DND-41 (cell line): ENCODE results near the gene RAMP2.

Source experiments
- ATAC-seq: fragments of 200-7000 bp; cut with Tn5 transposase; 3 replicates; pipeline ENCODE4 v1.9.1; 2021; ENCODE audit warnings: low read depth; ENCODE audit not compliant: insufficient read depth
- DNase-seq: peaks from one replicate; pipeline ENCODE4 v3.0.0-alpha.2; 2020
- H2AFZ ChIP-seq: 2 replicates; pipeline ENCODE4 v1.6.0; 2012; ENCODE audit warnings: low read depth, low read length
- H3K27ac ChIP-seq: 2 replicates; pipeline ENCODE4 v1.5.1; 2012; ENCODE audit warnings: low read length, inconsistent platforms
- H3K27me3 ChIP-seq: fragments of 200-600 bp; sonication (generic); 2 replicates; pipeline ENCODE4 v1.6.0; 2012; ENCODE audit warnings: low read length, mild to moderate bottlenecking, inconsistent platforms; ENCODE audit not compliant: insufficient read depth, poor library complexity
- H3K36me3 ChIP-seq: 2 replicates; pipeline ENCODE4 v1.5.1; 2012; ENCODE audit warnings: low read length, inconsistent platforms; ENCODE audit not compliant: insufficient read depth
- H3K4me1 ChIP-seq: 2 replicates; pipeline ENCODE4 v1.5.1; 2012; ENCODE audit warnings: mild to moderate bottlenecking, low read length; ENCODE audit not compliant: insufficient read depth
- H3K4me2 ChIP-seq: 2 replicates; pipeline ENCODE4 v1.6.0; 2012; ENCODE audit warnings: mild to moderate bottlenecking, moderate library complexity, low read length, inconsistent platforms; ENCODE audit not compliant: insufficient read depth
- H3K4me3 ChIP-seq, 2 experiments: fragments of 200-600 bp in 1 of 2; shearing (Covaris generic) in 1 of 2; 2 replicates each; pipeline ENCODE4 v1.5.1; 2012 to 2016; ENCODE audit warnings: inconsistent platforms in 2 of 2, low read length in 2 of 2, mild to moderate bottlenecking in 2 of 2, low read depth in 1 of 2, moderate library complexity in 1 of 2
- H3K79me2 ChIP-seq: 2 replicates; pipeline ENCODE4 v1.6.0; 2012; ENCODE audit warnings: low read length, inconsistent platforms; ENCODE audit not compliant: insufficient read depth
- H3K9ac ChIP-seq: 2 replicates; pipeline ENCODE4 v1.6.0; 2012; ENCODE audit warnings: low read depth, mild to moderate bottlenecking, inconsistent platforms, low read length, moderate library complexity
- H3K9me3 ChIP-seq: 2 replicates; pipeline ENCODE4 v1.5.1; 2012; ENCODE audit warnings: low read length, moderate library complexity, mild to moderate bottlenecking, inconsistent platforms; ENCODE audit not compliant: insufficient read depth, severe bottlenecking
- H4K20me1 ChIP-seq: 2 replicates; pipeline ENCODE4 v1.6.0; 2012; ENCODE audit warnings: low read length; ENCODE audit not compliant: insufficient read depth
- EZH2 ChIP-seq: IDR thresholded peaks from 3 replicates; pipeline ENCODE4 v1.6.1; 2012; ENCODE audit warnings: borderline replicate concordance, low read depth, mild to moderate bottlenecking, moderate library complexity, low read length, inconsistent platforms; ENCODE audit not compliant: severe bottlenecking
- TF ChIP-seq, protein P1 (sequence below): IDR thresholded peaks from 2 replicates; pipeline ENCODE4 v1.5.1; 2012; ENCODE audit warnings: borderline replicate concordance, low read length, moderate library complexity, mild to moderate bottlenecking; ENCODE audit not compliant: poor library complexity, severe bottlenecking; ENCODE audit errors: extremely low read depth

Gene RAMP2

DNA sequence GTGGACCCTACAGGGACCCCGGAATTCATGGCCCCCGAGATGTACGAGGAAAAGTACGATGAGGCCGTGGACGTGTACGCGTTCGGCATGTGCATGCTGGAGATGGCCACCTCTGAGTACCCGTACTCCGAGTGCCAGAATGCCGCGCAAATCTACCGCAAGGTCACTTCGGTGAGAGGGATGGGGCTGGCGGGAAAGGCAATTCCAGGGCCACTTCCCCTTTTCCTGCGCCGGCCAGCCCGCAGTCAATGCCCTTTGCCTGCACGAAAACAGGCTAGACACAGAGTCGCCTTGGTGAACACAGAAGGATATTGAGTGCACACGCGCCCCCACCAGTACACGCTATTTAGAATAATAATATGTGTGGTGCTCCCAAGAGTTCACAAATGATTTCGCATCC, 23.4 kb downstream of the RAMP2 start:
- H2AFZ ChIP-seq: no peak overlapping the region
- no peak overlapping the region for H3K27ac ChIP-seq
- H3K4me3 ChIP-seq: no peak overlapping the region
- DNase-seq: no peak
- H3K79me2 ChIP-seq: no peaks in the 10 kb centered on the region
- no peaks in the 10 kb centered on the region for H3K9me3 ChIP-seq
- no peaks in the 10 kb centered on the region for H3K4me1 ChIP-seq
- no peak overlapping the region for H3K4me2 ChIP-seq
- H4K20me1 ChIP-seq: no peaks in the 10 kb centered on the region
- no peak overlapping the region for H3K9ac ChIP-seq
- TF ChIP-seq, protein P1, sequence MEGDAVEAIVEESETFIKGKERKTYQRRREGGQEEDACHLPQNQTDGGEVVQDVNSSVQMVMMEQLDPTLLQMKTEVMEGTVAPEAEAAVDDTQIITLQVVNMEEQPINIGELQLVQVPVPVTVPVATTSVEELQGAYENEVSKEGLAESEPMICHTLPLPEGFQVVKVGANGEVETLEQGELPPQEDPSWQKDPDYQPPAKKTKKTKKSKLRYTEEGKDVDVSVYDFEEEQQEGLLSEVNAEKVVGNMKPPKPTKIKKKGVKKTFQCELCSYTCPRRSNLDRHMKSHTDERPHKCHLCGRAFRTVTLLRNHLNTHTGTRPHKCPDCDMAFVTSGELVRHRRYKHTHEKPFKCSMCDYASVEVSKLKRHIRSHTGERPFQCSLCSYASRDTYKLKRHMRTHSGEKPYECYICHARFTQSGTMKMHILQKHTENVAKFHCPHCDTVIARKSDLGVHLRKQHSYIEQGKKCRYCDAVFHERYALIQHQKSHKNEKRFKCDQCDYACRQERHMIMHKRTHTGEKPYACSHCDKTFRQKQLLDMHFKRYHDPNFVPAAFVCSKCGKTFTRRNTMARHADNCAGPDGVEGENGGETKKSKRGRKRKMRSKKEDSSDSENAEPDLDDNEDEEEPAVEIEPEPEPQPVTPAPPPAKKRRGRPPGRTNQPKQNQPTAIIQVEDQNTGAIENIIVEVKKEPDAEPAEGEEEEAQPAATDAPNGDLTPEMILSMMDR: no peak
- TF ChIP-seq EZH2: no peak
- peaks cover 12% of the 10 kb centered on the region for H3K36me3 ChIP-seq
- H3K27me3 ChIP-seq: no peaks in the 10 kb centered on the region
- no peak for ATAC-seq

DNA sequence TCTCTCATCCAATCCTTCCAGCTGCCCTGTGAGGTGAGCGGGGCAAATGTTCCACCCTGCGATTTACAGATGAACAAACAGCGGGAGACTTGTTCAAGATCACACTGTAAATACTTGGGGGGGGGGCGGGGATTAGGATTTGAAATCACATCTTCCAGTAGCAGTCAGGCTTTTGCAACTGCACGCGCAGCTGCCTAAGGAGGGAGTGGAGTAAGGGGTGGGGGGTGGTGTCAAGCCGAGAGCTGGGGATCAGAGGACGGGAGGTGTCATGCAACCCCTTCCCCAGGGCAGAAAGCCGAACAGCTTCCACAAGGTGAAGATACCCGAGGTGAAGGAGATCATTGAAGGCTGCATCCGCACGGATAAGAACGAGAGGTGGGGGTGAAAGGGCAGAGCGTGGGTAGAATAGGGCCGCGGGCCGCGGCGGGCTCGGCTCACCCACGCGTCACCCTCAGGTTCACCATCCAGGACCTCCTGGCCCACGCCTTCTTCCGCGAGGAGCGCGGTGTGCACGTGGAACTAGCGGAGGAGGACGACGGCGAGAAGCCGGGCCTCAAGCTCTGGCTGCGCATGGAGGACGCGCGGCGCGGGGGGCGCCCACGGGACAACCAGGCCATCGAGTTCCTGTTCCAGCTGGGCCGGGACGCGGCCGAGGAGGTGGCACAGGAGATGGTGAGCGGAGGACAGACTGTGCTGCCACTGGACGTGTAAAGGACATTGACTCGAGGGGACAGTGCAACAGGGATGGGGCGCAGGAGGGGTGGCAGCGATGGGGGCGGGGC, 24.0 kb downstream of the RAMP2 start:
- H3K27ac ChIP-seq: no peak overlapping the region
- no peak overlapping the region for H3K4me3 ChIP-seq

DNA sequence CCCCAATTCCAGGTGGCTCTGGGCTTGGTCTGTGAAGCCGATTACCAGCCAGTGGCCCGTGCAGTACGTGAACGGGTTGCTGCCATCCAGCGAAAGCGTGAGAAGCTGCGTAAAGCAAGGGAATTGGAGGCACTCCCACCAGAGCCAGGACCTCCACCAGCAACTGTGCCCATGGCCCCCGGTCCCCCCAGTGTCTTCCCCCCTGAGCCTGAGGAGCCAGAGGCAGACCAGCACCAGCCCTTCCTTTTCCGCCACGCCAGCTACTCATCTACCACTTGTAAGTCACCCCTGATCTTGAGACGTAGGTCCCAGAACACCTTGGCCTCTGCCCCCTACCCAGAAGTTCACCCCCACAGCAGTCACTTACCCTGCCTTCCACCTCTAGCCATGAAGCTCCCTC, 26.2 kb downstream of the RAMP2 start:
- DNase-seq (no peak), ATAC-seq (no peak)
- Histone ChIP-seq H2AFZ (no peak overlapping the region), H3K27me3 (no peaks in the 10 kb centered on the region), H4K20me1 (no peaks in the 10 kb centered on the region), H3K9ac (no peak overlapping the region), H3K79me2 (no peaks in the 10 kb centered on the region), H3K4me1 (no peaks in the 10 kb centered on the region), H3K27ac (no peak overlapping the region), H3K4me2 (no peak overlapping the region), H3K36me3 (no peaks in the 10 kb centered on the region), H3K9me3 (no peaks in the 10 kb centered on the region), H3K4me3 (no peak overlapping the region)
- TF ChIP-seq, protein P1: no peak
- TF ChIP-seq EZH2: no peak

More for the DNA sequence above, 24.0 kb downstream of the RAMP2 start:
- Histone ChIP-seq H2AFZ (no peak overlapping the region), H3K27me3 (no peaks in the 10 kb centered on the region), H3K79me2 (no peaks in the 10 kb centered on the region), H3K36me3 (peaks cover 7% of the 10 kb centered on the region; the same call in 1 of the 2 replicates), H4K20me1 (no peaks in the 10 kb centered on the region), H3K9ac (no peak overlapping the region), H3K4me2 (no peak overlapping the region), H3K9me3 (no peaks in the 10 kb centered on the region), H3K4me1 (no peaks in the 10 kb centered on the region)
- no peak for TF ChIP-seq EZH2
- TF ChIP-seq, protein P1: no peak
- DNase-seq (no peak), ATAC-seq (no peak)
